Measurements from ENCODE around the gene THAP7.

The THAP7 gene

GRCh38 chr22:21030621-21031544 lies 29.0 kb upstream of the THAP7 start:
- no peak for DNase-seq

GRCh38 chr22:21030032-21030431 lies 28.1 kb upstream of the THAP7 start:
- no peak for DNase-seq

- DNase-seq = no peak
These were observed 27.6 kb upstream of the THAP7 start for GRCh38 chr22:21029486-21030025.

- no peak for DNase-seq
These were observed 26.6 kb upstream of the THAP7 start for GRCh38 chr22:21028277-21029251.

- no peak for DNase-seq
These were observed 25.1 kb upstream of the THAP7 start for GRCh38 chr22:21026783-21027692.

- DNase-seq = no peak
These were observed 24.1 kb upstream of the THAP7 start for GRCh38 chr22:21025763-21026755.

GRCh38 chr22:21025266-21025665 lies 23.3 kb upstream of the THAP7 start:
- DNase-seq = no peak

- no peak for DNase-seq
These were observed 21.2 kb upstream of the THAP7 start for GRCh38 chr22:21022955-21023614.

GRCh38 chr22:21022507-21022906 lies 20.6 kb upstream of the THAP7 start:
- no peak for DNase-seq

- DNase-seq = peak in 2 of 4 experiments; percentile 22 to 27
These were observed 19.0 kb upstream of the THAP7 start for GRCh38 chr22:21020802-21021429.

GRCh38 chr22:21018314-21018713 lies 16.4 kb upstream of the THAP7 start:
- no peak for DNase-seq

- DNase-seq = no peak
These were observed 14.9 kb upstream of the THAP7 start for GRCh38 chr22:21016644-21017420.

GRCh38 chr22:21015466-21016006 lies 13.6 kb upstream of the THAP7 start:
- no peak for DNase-seq

- peak; percentile 47 to 73 (median 57) for DNase-seq
These were observed 13.0 kb upstream of the THAP7 start, which contains the start of gene P2RX6 for GRCh38 chr22:21014726-21015465. TSS of gene P2RX6 (plus strand) at chr22:21015165. CDS start at chr22:21015175, 10 bp downstream.

- DNase-seq = peak; percentile 79 to 90 (median 82)
These were observed 12.3 kb upstream of the THAP7 start for GRCh38 chr22:21014202-21014725.

GRCh38 chr22:21013657-21014201 lies 11.8 kb upstream of the THAP7 start:
- DNase-seq = no peak

All from suppressor macrophage (primary cell).